Adrenal gland (tissue), 12 donors: ENCODE results near the gene CEP83. TPM values are rescaled to one million over a fixed set of nuclear protein-coding genes. Genes with fewer than 3 reads are reported as not detected.

Source experiments
- DNase-seq, 7 donors: peaks; one replicate each; pipeline ENCODE4 v3.0.0-alpha.2; 2019 to 2020
- H3K27ac ChIP-seq, 5 donors: fragments of 200-600 bp; sonication (generic) in 4 of 5; 1 replicate in 3 of 5; 2 replicates in 2 of 5; pipeline versions ENCODE4 v1.5.1 to v1.8.0; 2016 to 2020; ENCODE audit warnings: mild to moderate bottlenecking in 1 of 5
- H3K27me3 ChIP-seq: fragments of 200-600 bp; 2 replicates; pipeline ENCODE4 v1.8.0; 2021
- H3K36me3 ChIP-seq, 2 donors: fragments of 200-600 bp; replicated peaks in 1 of 2; 1 replicate in 1 of 2; 2 replicates in 1 of 2; pipeline versions ENCODE4 v1.5.1 to v1.8.0; 2018 to 2022
- H3K4me1 ChIP-seq, 2 donors: fragments of 200-600 bp; replicated peaks in 1 of 2; 1 replicate in 1 of 2; 2 replicates in 1 of 2; pipeline versions ENCODE4 v1.5.1 to v1.8.0; 2018 to 2021
- H3K4me3 ChIP-seq, 4 donors: fragments of 200-600 bp; sonication (generic) in 3 of 4; one replicate each; pipeline ENCODE4 v1.5.1; 2016 to 2018
- H3K9me3 ChIP-seq, 3 donors: fragments of 200-600 bp; sonication (generic) in 1 of 3; replicated peaks in 1 of 3; 1 replicate in 2 of 3; 2 replicates in 1 of 3; pipeline versions ENCODE4 v1.5.1 to v1.8.0; 2016 to 2021
- CTCF ChIP-seq, 6 experiments: fragments of 450-650 bp in 4 of 6; fragments of 200-600 bp in 2 of 6; sonication (generic) in 1 of 6; IDR thresholded peaks; 1 replicate in 5 of 6; 2 replicates in 1 of 6; pipeline versions ENCODE4 v1.5.1 to v1.8.0; 2016 to 2021; ENCODE audit warnings: antibody characterized with exemption in 6 of 6, mild to moderate bottlenecking in 2 of 6, moderate library complexity in 1 of 6
- POLR2A ChIP-seq, 2 donors: fragments of 450-650 bp; IDR thresholded peaks; one replicate each; pipeline ENCODE4 v1.6.1; 2017; ENCODE audit warnings: antibody characterized with exemption in 2 of 2, mild to moderate bottlenecking in 2 of 2, moderate library complexity in 1 of 2
- WGBS, 4 donors: extraction: QIAGEN DNeasy Blood & Tissue Kit in 2 of 4; methylation state at CpG; one replicate each; pipeline versions ENCODE4 v1.1.5 to v1.1.7; 2013 to 2017; 5-methylcytosine and 5-hydroxymethylcytosine counted together
- intact Hi-C, 2 donors: fragments of 100-400 bp; cut with DNase I; formaldehyde crosslinking; loops; one replicate each; pipeline versions ENCODE4 v1.14.1 to v1.15.0; 2022 to 2023
- polyA plus RNA-seq, 3 donors: library from polyadenylated mRNA; stranded (reverse); fragments of 200-250 nt in 2 of 3; fragments of 350-450 nt in 1 of 3; fragmentation: Illumina TruSeq in 1 of 3; extraction: RNeasy Lipid Tissue Mini Kit (QIAGEN cat#74804) in 1 of 3; gene quantifications; one replicate each; pipeline ENCODE4 v1.2.3, GENCODE V29; 2013 to 2014
- total RNA-seq, 9 donors: library from RNA; depleted of rRNA in 4 of 9; stranded (reverse); fragments of >200 nt in 4 of 9; fragments of 120-200 nt in 1 of 9; fragmentation: NEBNext Ultra II Directional in 1 of 9; extraction: Animal tissue kit (Norgen Biotek cat#: 25700) in 1 of 9; gene quantifications; one replicate each; pipeline versions ENCODE4 v1.1.0 to v1.2.4, GENCODE V29; 2013 to 2023
- donor health status: healthy with polysubstance abuse.
- donor health status: Bipolar disorder and iron deficiency.
- donor health status: DM: yes; HTN: yes; CAD: no.
- donor health status: DM: no; HTN: no; CAD: no.
- donor health status: DM: no; HTN: no; CAD: no.
- donor health status: DM: yes; HTN: yes; CAD: no.

The CEP83 gene
- total and polyA plus RNA-seq, 12 donors = 7.8 to 30.4 (median 18.4) TPM

DNA sequence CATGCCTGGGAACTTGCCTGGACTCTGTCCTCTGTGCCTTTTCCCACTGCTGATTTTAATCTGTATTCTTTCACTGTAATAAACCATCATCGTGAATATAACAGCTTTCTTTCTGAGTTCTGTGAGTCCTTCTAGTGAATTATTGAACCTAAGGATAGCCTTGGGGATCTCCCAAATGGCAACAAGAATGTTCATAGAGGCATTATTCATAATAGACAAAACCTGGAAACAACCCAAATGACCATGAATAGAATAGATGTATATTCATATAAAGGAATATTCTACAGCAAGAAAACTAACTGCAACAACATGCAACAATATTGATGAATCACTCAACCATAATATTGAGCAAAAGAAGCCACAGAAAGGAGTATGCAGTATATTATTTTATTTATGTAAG, 44.7 kb upstream of the CEP83 start:
- Histone ChIP-seq H3K9me3 (no peaks in the 10 kb centered on the region), H3K4me1 (peaks cover 0 to 7% of the 10 kb centered on the region in 2 donors), H3K4me3 (no peak overlapping the region), H3K27ac (no peak overlapping the region), H3K36me3 (no peaks in the 10 kb centered on the region), H3K27me3 (no peaks in the 10 kb centered on the region)
- DNase-seq = no peak
- TF ChIP-seq CTCF (IDR thresholded peaks at IDR 0.05) = no peak
- no peak for TF ChIP-seq POLR2A (IDR thresholded peaks at IDR 0.05)
- WGBS, 4 donors = 81 to 92% (median 86%) methylated on average over 1 of the region's 1 CpG
- intact Hi-C loops = no loop called here

GRCh38 chr12:94503619-94504018, 44.0 kb upstream of the CEP83 start:
- TF ChIP-seq POLR2A (IDR thresholded peaks at IDR 0.05) (no peak), CTCF (IDR thresholded peaks at IDR 0.05) (no peak)
- H3K4me3 ChIP-seq = no peak overlapping the region
- no peaks in the 10 kb centered on the region for H3K36me3 ChIP-seq
- intact Hi-C loops = no loop called here
- H3K4me1 ChIP-seq = peaks cover 0 to 7% of the 10 kb centered on the region in 2 donors
- WGBS, 4 donors = 0 to 98% (median 71%) methylated on average over 1 of the region's 1 CpG
- H3K27ac ChIP-seq = no peak overlapping the region
- no peaks in the 10 kb centered on the region for H3K27me3 ChIP-seq
- no peaks in the 10 kb centered on the region for H3K9me3 ChIP-seq
- DNase-seq = no peak

DNA sequence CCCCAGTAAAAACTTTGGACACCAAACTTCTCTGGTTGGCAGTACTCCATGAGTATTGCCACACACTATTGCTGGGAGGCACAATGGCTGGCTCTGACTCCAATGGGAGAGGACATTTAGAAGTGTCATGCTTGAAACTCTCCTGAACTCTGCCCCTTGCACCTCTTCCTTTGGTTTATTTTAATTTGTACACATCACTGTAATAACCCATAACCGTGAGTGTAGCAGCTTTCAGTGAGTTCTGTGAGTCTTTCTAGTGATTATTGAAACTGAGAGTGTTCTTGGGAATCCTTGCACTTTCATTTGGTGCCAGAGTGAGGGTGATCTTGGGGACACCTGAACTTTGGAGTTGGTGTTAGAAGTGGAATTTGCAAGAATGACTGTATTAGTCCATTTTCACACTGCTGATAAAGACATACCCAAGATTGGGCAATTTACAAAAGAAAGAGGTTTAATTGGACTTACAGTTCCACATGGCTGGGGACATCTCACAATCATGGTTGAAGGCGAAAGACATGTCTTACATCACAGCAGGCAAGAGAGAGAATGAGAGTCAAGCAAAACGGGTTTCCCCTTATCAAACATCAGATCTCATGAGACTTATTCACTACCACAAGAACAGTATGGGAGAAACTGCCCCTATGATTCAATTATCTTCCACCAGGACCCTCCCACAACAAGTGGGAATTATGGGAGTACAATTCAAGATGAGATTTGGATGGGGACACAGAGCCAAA, 41.3 kb upstream of the CEP83 start:
- Histone ChIP-seq H3K4me1 (peaks cover 0 to 7% of the 10 kb centered on the region in 2 donors), H3K27ac (no peak overlapping the region), H3K27me3 (no peaks in the 10 kb centered on the region), H3K36me3 (no peaks in the 10 kb centered on the region), H3K4me3 (no peak overlapping the region), H3K9me3 (no peaks in the 10 kb centered on the region)
- peak in 4 of 7 donors; percentile 20 to 42 (median 38) for DNase-seq
- TF ChIP-seq CTCF (IDR thresholded peaks at IDR 0.05) = no peak
- no peak for TF ChIP-seq POLR2A (IDR thresholded peaks at IDR 0.05)
- intact Hi-C loops = no loop called here
- WGBS, 4 donors = 59 to 88% (median 84%) methylated on average over 3 of the region's 3 CpGs

- no peak overlapping the region for H3K4me3 ChIP-seq
- H3K4me1 ChIP-seq = peaks cover 0 to 7% of the 10 kb centered on the region in 2 donors
- DNase-seq = no peak
- no peak overlapping the region for H3K27ac ChIP-seq
- intact Hi-C loops = no loop called here
- H3K27me3 ChIP-seq = no peaks in the 10 kb centered on the region
- no peaks in the 10 kb centered on the region for H3K9me3 ChIP-seq
- WGBS, 4 donors = 82 to 91% (median 85%) methylated on average over 3 of the region's 3 CpGs
- no peak for TF ChIP-seq CTCF (IDR thresholded peaks at IDR 0.05)
- TF ChIP-seq POLR2A (IDR thresholded peaks at IDR 0.05) = no peak
- no peaks in the 10 kb centered on the region for H3K36me3 ChIP-seq
Observed at GRCh38 chr12:94498698-94499097, 39.0 kb upstream of the CEP83 start.
